Uterus (tissue), 2 donors: ENCODE results near the gene NIM1K.

ENCODE experiments used
- CTCF ChIP-seq, 4 experiments: fragments of 200-600 bp in 2 of 4; fragments of 450-650 bp in 2 of 4; sonication (generic) in 2 of 4; IDR thresholded peaks; one replicate each; pipeline ENCODE4 v1.5.1; 2016 to 2019; ENCODE audit warnings: antibody characterized with exemption in 4 of 4, mild to moderate bottlenecking in 2 of 4, moderate library complexity in 1 of 4
- POLR2A ChIP-seq, 2 donors: fragments of 450-650 bp; IDR thresholded peaks; one replicate each; pipeline ENCODE4 v1.6.1; 2016; ENCODE audit warnings: antibody characterized with exemption in 2 of 2, mild to moderate bottlenecking in 1 of 2, moderate library complexity in 1 of 2

DNA sequence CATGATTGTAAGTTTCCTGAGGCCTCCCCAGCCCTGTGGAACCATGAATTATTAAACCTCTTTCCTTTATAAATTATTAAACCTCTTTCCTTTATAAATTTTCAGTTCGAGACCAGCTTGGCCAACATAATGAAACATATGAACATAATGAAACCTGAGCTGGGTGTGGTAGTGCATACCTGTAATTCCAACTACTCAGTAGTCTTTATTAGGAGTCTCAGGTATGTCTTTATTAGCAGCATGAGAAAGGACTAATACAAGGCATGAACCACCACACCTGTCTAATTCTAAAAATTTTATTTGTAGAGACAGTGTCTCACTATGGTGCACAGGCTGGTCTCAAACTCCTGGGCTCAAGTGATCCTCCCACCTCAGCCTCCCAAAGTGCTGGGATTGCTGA is 27.1 kb downstream of the NIM1K start:
- TF ChIP-seq POLR2A (IDR thresholded peaks at IDR 0.05) (no peak), CTCF (IDR thresholded peaks at IDR 0.05) (no peak)
